Urinary bladder (tissue), 4 donors: ENCODE measurements around the gene THOC5. TPM values are rescaled to one million over a fixed set of nuclear protein-coding genes. Genes with fewer than 3 reads are reported as not detected.
A peak's percentile ranks its signal among the peaks of the same experiment; 100 is the strongest.
"Not testable (repeated sequence)": the region's sequence is repeated elsewhere in the genome, so short reads cannot be mapped to it uniquely, and the experiment has no call there.

Experiments used
- DNase-seq: peaks from one replicate; pipeline ENCODE4 v3.0.0-alpha.2; 2015; ENCODE audit errors: extremely low spot score
- H3K27ac ChIP-seq: one replicate; pipeline ENCODE4 v1.5.1; 2013; ENCODE audit warnings: low read depth, mild to moderate bottlenecking, moderate library complexity
- H3K36me3 ChIP-seq: one replicate; pipeline ENCODE4 v1.6.1; 2013; ENCODE audit warnings: mild to moderate bottlenecking, moderate library complexity; ENCODE audit not compliant: insufficient read depth
- H3K4me1 ChIP-seq: one replicate; pipeline ENCODE4 v1.6.1; 2013; ENCODE audit warnings: mild to moderate bottlenecking, moderate library complexity; ENCODE audit not compliant: insufficient read depth
- H3K4me3 ChIP-seq: one replicate; pipeline ENCODE4 v1.5.1; 2013; ENCODE audit warnings: low read depth, low read length
- WGBS: extraction: QIAGEN DNeasy Blood & Tissue Kit; methylation state at CpG from one replicate; pipeline ENCODE4 v1.1.7; 2013; 5-methylcytosine and 5-hydroxymethylcytosine counted together
- polyA plus RNA-seq: library from polyadenylated mRNA; stranded (reverse); fragments of 200-250 nt; gene quantifications from one replicate; pipeline ENCODE4 v1.2.3, GENCODE V29; 2013
- total RNA-seq: library from RNA; depleted of rRNA; stranded (reverse); fragments of >200 nt; gene quantifications from one replicate; pipeline ENCODE4 v1.2.3, GENCODE V29; 2014
- donor health status: healthy with polysubstance abuse.
- donor health status: healthy.

Gene THOC5
- total RNA-seq (30.6 TPM), polyA plus RNA-seq (55.8 TPM)

- Histone ChIP-seq H3K36me3 (no peaks in the 10 kb centered on the region), H3K4me3 (peak within 1 kb of the TSS; percentile 56), H3K4me1 (no peaks in the 10 kb centered on the region), H3K27ac (peak within 1 kb of the TSS; percentile 70)
- WGBS: under 1% methylated on average over 44 of the region's 44 CpGs
- peak; percentile 92 for DNase-seq
Observed at GRCh38 chr22:29553351-29554224, at the start of gene THOC5. Gene THOC5 (minus strand): TSS chr22:29553757. CDS start chr22:29549147, 4,610 bp downstream.

GRCh38 chr22:29598684-29599020 is 45.1 kb upstream of the THOC5 start:
- WGBS: 84% methylated on average over 3 of the region's 3 CpGs
- no peaks in the 10 kb centered on the region for H3K36me3 ChIP-seq
- no peak overlapping the region for H3K4me3 ChIP-seq
- no peak for DNase-seq
- H3K4me1 ChIP-seq: no peaks in the 10 kb centered on the region
- H3K27ac ChIP-seq: no peak overlapping the region

GRCh38 chr22:29597871-29598683 is 44.5 kb upstream of the THOC5 start:
- not testable (repeated sequence) for H3K4me1 ChIP-seq, H3K27ac ChIP-seq, H3K36me3 ChIP-seq, DNase-seq, H3K4me3 ChIP-seq
- 88% methylated on average over 57 of the region's 57 CpGs for WGBS

GRCh38 chr22:29596408-29596807 is 42.9 kb upstream of the THOC5 start:
- H3K4me1 ChIP-seq: no peaks in the 10 kb centered on the region
- H3K36me3 ChIP-seq: no peaks in the 10 kb centered on the region
- no peak overlapping the region for H3K27ac ChIP-seq
- H3K4me3 ChIP-seq: no peak overlapping the region
- WGBS: 88% methylated on average over 10 of the region's 10 CpGs
- DNase-seq: no peak

DNA sequence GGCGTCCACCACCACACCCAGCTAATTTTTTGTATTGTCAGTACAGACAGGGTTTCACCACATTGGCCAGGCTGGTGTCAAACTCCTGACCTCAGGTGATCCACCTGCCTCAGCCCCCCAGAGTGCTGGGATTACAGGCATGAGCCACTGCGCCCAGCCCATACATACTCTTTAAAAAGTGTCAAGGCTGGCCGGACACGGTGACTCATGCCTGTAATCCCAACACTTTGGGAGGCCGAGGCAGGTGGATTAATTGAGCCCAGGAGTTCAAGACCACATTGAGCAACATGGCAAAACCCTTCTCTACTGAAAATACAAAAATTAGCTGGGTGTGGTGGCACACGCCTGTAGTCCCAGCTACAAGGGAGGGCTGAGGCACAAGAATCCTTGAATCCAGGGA is 40.9 kb upstream of the THOC5 start:
- H3K4me1 ChIP-seq, H3K4me3 ChIP-seq, DNase-seq, H3K27ac ChIP-seq, H3K36me3 ChIP-seq: not testable (repeated sequence)
- WGBS: 91% methylated on average over 6 of the region's 6 CpGs

DNA sequence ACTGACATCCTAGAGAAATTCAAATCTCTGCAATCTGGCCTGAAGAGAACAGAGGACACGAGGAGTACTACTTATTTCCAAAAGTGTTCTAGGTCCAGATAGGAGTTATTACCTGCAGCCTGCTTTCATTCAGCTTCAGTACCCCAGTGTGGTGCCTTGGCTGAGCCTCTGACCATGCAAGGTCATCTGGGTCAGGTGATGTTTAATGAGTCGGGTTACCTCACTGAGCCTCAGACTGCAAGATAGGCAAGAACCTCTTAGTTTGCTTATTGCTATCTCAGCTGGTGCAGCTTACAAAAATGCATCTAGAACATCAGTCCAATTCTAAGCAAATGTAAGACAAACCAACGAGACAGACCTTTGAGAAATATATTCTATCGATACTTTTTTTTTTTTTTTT is 40.4 kb upstream of the THOC5 start:
- H3K4me3 ChIP-seq: no peak overlapping the region
- no peaks in the 10 kb centered on the region for H3K36me3 ChIP-seq
- H3K4me1 ChIP-seq: no peaks in the 10 kb centered on the region
- WGBS: 76% methylated on average over 4 of the region's 4 CpGs
- DNase-seq: no peak
- H3K27ac ChIP-seq: no peak overlapping the region

- H3K4me1 ChIP-seq: no peaks in the 10 kb centered on the region
- no peak for DNase-seq
- 79% methylated on average over 9 of the region's 9 CpGs for WGBS
Observed at GRCh38 chr22:29587938-29588699, 34.6 kb upstream of the THOC5 start.

DNA sequence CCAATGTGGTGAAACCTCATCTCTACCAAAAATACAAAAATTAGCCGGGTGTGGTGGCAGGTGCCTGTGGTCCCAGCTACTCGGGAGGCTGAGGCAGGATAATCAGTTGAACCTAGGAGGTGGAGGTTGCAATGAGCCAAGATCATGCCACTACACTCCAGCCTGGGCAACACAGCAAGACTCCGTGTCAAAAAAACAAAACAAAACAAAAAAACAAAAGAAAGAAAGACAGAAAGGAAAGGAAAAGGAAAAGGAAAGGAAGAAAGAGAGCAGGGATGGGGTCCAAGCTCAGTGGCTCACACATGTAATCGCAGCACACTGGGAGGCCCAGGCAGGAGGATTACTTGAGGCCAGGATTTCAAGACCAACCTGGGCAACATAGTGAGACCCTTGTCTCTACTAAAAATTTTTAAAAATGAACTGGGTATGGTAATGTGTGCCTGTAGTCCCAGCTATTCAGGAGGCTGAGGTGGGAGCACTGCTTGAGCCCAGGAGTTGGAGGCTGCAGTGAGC is 32.7 kb upstream of the THOC5 start:
- 90% methylated on average over 4 of the region's 4 CpGs for WGBS
- DNase-seq, H3K4me1 ChIP-seq, H3K27ac ChIP-seq, H3K36me3 ChIP-seq, H3K4me3 ChIP-seq: not testable (repeated sequence)

More at GRCh38 chr22:29587938-29588699, 34.6 kb upstream of the THOC5 start:
- no peaks in the 10 kb centered on the region for H3K36me3 ChIP-seq
- H3K4me3 ChIP-seq: no peak overlapping the region
- no peak overlapping the region for H3K27ac ChIP-seq

DNA sequence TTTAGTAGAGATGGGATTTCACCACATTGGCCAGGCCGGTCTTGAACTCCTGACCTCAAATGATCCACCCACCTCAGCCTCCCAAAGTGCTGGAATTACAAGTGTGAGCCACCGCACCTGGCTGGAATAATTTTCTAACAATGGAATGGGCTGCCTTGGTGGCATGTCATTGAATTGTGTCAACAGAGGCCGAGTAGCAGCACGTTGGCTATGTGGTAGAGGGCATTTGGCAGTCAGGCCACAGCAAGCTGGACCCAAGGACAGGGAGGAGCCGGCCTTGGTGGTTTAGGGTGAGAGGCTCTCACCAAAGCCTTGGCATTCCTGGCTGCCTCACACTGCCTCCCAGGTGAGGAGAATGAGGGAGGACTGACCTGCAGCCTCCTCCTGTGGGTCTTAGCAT is 31.4 kb upstream of the THOC5 start:
- Histone ChIP-seq H3K27ac (no peak overlapping the region), H3K4me3 (no peak overlapping the region), H3K36me3 (no peaks in the 10 kb centered on the region), H3K4me1 (no peaks in the 10 kb centered on the region)
- 84% methylated on average over 5 of the region's 5 CpGs for WGBS
- no peak for DNase-seq

- no peak overlapping the region for H3K4me3 ChIP-seq
- WGBS: 80% methylated on average over 12 of the region's 12 CpGs
- H3K36me3 ChIP-seq: no peaks in the 10 kb centered on the region
- no peaks in the 10 kb centered on the region for H3K4me1 ChIP-seq
- DNase-seq: no peak
- no peak overlapping the region for H3K27ac ChIP-seq
Observed at GRCh38 chr22:29581799-29582198, 28.2 kb upstream of the THOC5 start.

- no peak overlapping the region for H3K27ac ChIP-seq
- WGBS: 22% methylated on average over 8 of the region's 8 CpGs
Observed at GRCh38 chr22:29580200-29580810, 26.7 kb upstream of the THOC5 start.

GRCh38 chr22:29578462-29579200 is 25.1 kb upstream of the THOC5 start:
- Histone ChIP-seq H3K27ac (no peak overlapping the region), H3K4me1 (no peaks in the 10 kb centered on the region), H3K4me3 (no peak overlapping the region), H3K36me3 (no peaks in the 10 kb centered on the region)
- DNase-seq: no peak
- 83% methylated on average over 10 of the region's 10 CpGs for WGBS

More at GRCh38 chr22:29580200-29580810, 26.7 kb upstream of the THOC5 start:
- Histone ChIP-seq H3K4me1 (no peaks in the 10 kb centered on the region), H3K4me3 (peak overlapping the region; percentile 81), H3K36me3 (no peaks in the 10 kb centered on the region)
- DNase-seq: no peak
